Liver (tissue), 9 donors: Measurements from ENCODE around the gene STRA6. TPM values are rescaled to one million over a fixed set of nuclear protein-coding genes. Genes with fewer than 3 reads are reported as not detected.

Experiments used
- DNase-seq: peaks from one replicate; pipeline ENCODE4 v3.0.0-alpha.2; 2017; ENCODE audit warnings: low spot score
- H3K27ac ChIP-seq, 2 donors: one replicate each; pipeline ENCODE4 v1.7.0; 2013; ENCODE audit warnings: inconsistent platforms in 2 of 2, low read length in 2 of 2, control low read depth in 1 of 2, low read depth in 1 of 2, mild to moderate bottlenecking in 1 of 2
- H3K27me3 ChIP-seq, 4 donors: one replicate each; pipeline versions ENCODE4 v1.6.1 to v1.7.0; 2013; ENCODE audit warnings: low read length in 3 of 4, inconsistent platforms in 1 of 4, mild to moderate bottlenecking in 1 of 4, moderate library complexity in 1 of 4; ENCODE audit not compliant: control insufficient read depth in 4 of 4, insufficient read depth in 4 of 4
- H3K36me3 ChIP-seq, 4 donors: one replicate each; pipeline versions ENCODE4 v1.6.1 to v1.7.0; 2013; ENCODE audit warnings: low read length in 3 of 4, mild to moderate bottlenecking in 3 of 4, low read depth in 1 of 4, moderate library complexity in 1 of 4; ENCODE audit not compliant: control insufficient read depth in 4 of 4, insufficient read depth in 3 of 4
- H3K4me1 ChIP-seq, 4 donors: one replicate each; pipeline versions ENCODE4 v1.6.1 to v1.7.0; 2013; ENCODE audit warnings: low read length in 3 of 4, mild to moderate bottlenecking in 3 of 4, moderate library complexity in 1 of 4; ENCODE audit not compliant: control insufficient read depth in 4 of 4, insufficient read depth in 4 of 4
- H3K4me3 ChIP-seq, 3 donors: one replicate each; pipeline versions ENCODE4 v1.6.1 to v1.7.0; 2013; ENCODE audit warnings: low read length in 3 of 3, control low read depth in 1 of 3, low read depth in 1 of 3, mild to moderate bottlenecking in 1 of 3
- H3K9ac ChIP-seq, 2 donors: one replicate each; pipeline ENCODE4 v1.7.0; 2013; ENCODE audit warnings: low read length in 2 of 2, mild to moderate bottlenecking in 2 of 2, moderate library complexity in 2 of 2, control low read depth in 1 of 2, low read depth in 1 of 2
- H3K9me3 ChIP-seq, 4 donors: one replicate each; pipeline versions ENCODE4 v1.6.1 to v1.7.0; 2013; ENCODE audit warnings: low read length in 3 of 4; ENCODE audit not compliant: control insufficient read depth in 4 of 4
- FOXA2 ChIP-seq: IDR thresholded peaks from 2 replicates; pipeline ENCODE4 v1.6.1; 2016; ENCODE audit warnings: antibody characterized with exemption
- GABPA ChIP-seq, 2 donors: IDR thresholded peaks in 1 of 2; conservative IDR thresholded peaks in 1 of 2; 2 replicates each; pipeline ENCODE4 v1.6.1; 2016; ENCODE audit warnings: antibody characterized with exemption in 2 of 2, mild to moderate bottlenecking in 1 of 2, moderate library complexity in 1 of 2
- NR2F2 ChIP-seq: IDR thresholded peaks from 2 replicates; pipeline ENCODE4 v1.6.1; 2016; ENCODE audit warnings: antibody characterized with exemption
- RAD21 ChIP-seq, 2 donors: IDR thresholded peaks; 2 replicates each; pipeline ENCODE4 v1.6.1; 2016; ENCODE audit warnings: antibody characterized with exemption in 2 of 2, mild to moderate bottlenecking in 2 of 2
- TAF1 ChIP-seq: conservative IDR thresholded peaks from 2 replicates; pipeline ENCODE4 v1.6.1; 2016; ENCODE audit warnings: antibody characterized with exemption, mild to moderate bottlenecking
- WGBS: extraction: QIAGEN DNeasy Blood & Tissue Kit; methylation state at CpG from one replicate; pipeline ENCODE4 v1.1.7; 2013; 5-methylcytosine and 5-hydroxymethylcytosine counted together
- polyA plus RNA-seq, 2 donors: library from polyadenylated mRNA; stranded (reverse) in 1 of 2; unstranded in 1 of 2; fragments of 200-250 nt in 1 of 2; fragments of >200 nt in 1 of 2; fragmentation: Nextera tagmentation in 1 of 2; extraction: Ambion mirVana in 1 of 2; gene quantifications; one replicate each; pipeline versions ENCODE4 v1.2.1 to v1.2.3, GENCODE V29; 2013 to 2015
- total RNA-seq, 2 donors: library from RNA; depleted of rRNA; stranded (reverse); fragments of >200 nt; gene quantifications; one replicate each; pipeline ENCODE4 v1.2.3, GENCODE V29; 2014
- TF ChIP-seq, protein P1 (sequence below): IDR thresholded peaks from 2 replicates; pipeline ENCODE4 v1.6.1; 2016; ENCODE audit warnings: antibody characterized with exemption
- TF ChIP-seq, protein P2 (sequence below): fragments of 150-350 bp; IDR thresholded peaks from 2 replicates; pipeline ENCODE4 v1.5.1; 2017; ENCODE audit warnings: improper control_type of control experiment, low read depth, low read length; ENCODE audit not compliant: missing input control
- TF ChIP-seq, protein P3 (sequence below): IDR thresholded peaks from 2 replicates; pipeline ENCODE4 v1.6.1; 2016; ENCODE audit warnings: antibody characterized with exemption, mild to moderate bottlenecking
- TF ChIP-seq, protein P4 (sequence below): IDR thresholded peaks from 2 replicates; pipeline ENCODE4 v1.6.1; 2016; ENCODE audit warnings: antibody characterized with exemption
- donor health status: healthy.
- donor health status: healthy.
- donor health status: healthy.
- donor health status: healthy.
- donor health status: healthy.

STRA6 gene
- total and polyA plus RNA-seq, 4 donors: 3.1 TPM; not detected in 3

DNA sequence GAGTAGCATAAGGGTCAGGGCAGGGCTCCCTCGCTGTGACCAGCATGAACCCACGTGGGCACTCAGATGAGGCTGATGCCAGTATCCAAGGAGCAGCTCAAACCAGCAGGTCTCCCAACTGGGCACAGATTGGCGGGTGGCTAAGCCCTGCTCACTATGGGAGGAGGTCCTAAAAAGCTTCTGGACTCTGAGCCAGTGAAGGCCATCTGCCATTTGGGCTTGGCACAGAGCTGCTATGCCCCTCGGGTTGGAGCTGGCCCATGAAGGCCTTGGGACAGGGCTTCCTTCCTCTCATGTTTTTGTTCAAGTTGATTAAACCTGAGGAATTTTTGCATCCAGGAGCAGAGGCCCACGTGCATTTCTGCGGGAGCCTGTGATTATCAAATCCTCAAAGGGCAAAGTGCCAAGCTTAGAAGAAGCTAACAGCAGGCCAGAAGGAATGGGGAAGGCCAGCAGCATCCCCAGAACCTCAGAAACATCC, 4.3 kb upstream of the STRA6 start:
- no peak for DNase-seq
- 78% methylated on average over 6 of the region's 6 CpGs for WGBS
- no peaks in the 10 kb centered on the region for H3K4me1 ChIP-seq

DNA sequence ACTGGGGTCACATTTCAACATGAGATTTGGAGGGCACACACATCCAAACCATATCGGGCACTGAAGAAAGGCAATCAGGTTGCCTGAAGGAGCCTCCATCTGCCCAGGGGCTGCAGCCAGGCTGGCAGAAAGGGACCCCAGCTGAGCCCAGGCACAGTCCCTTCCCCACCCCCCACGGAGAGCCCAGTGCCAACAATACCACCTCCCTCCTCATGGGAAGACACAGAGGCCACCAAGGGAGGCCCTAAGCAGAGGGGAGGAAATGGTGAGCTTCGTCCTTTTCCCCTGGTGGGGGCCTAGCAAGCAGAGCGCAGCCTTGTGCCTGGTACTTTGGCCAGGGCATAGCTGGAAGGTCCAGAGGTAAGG, 3.0 kb upstream of the STRA6 start:
- Histone ChIP-seq H3K27ac (no peak overlapping the region), H3K4me3 (no peak overlapping the region), H3K4me1 (no peaks in the 10 kb centered on the region), H3K27me3 (peaks cover 0 to 6% (median 3%) of the 10 kb centered on the region in 4 donors), H3K9me3 (no peaks in the 10 kb centered on the region), H3K36me3 (no peaks in the 10 kb centered on the region), H3K9ac (no peak overlapping the region)
- no peak for TF ChIP-seq NR2F2
- TF ChIP-seq, protein P1, sequence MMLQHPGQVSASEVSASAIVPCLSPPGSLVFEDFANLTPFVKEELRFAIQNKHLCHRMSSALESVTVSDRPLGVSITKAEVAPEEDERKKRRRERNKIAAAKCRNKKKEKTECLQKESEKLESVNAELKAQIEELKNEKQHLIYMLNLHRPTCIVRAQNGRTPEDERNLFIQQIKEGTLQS: no peak
- no peak for TF ChIP-seq RAD21 (IDR thresholded peaks at IDR 0.05)
- TF ChIP-seq, protein P2, sequence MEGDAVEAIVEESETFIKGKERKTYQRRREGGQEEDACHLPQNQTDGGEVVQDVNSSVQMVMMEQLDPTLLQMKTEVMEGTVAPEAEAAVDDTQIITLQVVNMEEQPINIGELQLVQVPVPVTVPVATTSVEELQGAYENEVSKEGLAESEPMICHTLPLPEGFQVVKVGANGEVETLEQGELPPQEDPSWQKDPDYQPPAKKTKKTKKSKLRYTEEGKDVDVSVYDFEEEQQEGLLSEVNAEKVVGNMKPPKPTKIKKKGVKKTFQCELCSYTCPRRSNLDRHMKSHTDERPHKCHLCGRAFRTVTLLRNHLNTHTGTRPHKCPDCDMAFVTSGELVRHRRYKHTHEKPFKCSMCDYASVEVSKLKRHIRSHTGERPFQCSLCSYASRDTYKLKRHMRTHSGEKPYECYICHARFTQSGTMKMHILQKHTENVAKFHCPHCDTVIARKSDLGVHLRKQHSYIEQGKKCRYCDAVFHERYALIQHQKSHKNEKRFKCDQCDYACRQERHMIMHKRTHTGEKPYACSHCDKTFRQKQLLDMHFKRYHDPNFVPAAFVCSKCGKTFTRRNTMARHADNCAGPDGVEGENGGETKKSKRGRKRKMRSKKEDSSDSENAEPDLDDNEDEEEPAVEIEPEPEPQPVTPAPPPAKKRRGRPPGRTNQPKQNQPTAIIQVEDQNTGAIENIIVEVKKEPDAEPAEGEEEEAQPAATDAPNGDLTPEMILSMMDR: no peak
- no peak for DNase-seq
- 86% methylated on average over 4 of the region's 4 CpGs for WGBS

More for the DNA sequence above, 4.3 kb upstream of the STRA6 start:
- no peak overlapping the region for H3K4me3 ChIP-seq
- H3K9me3 ChIP-seq: no peaks in the 10 kb centered on the region
- no peak overlapping the region for H3K27ac ChIP-seq
- H3K9ac ChIP-seq: no peak overlapping the region
- TF ChIP-seq RAD21 (IDR thresholded peaks at IDR 0.05) (no peak), GABPA (IDR thresholded peaks at IDR 0.05 in 1 of 2, conservative IDR thresholded peaks at IDR 0.05 in 1 of 2) (no peak), FOXA2 (no peak), NR2F2 (no peak), TAF1 (no peak)
- TF ChIP-seq, protein P1: no peak
- TF ChIP-seq, protein P3, sequence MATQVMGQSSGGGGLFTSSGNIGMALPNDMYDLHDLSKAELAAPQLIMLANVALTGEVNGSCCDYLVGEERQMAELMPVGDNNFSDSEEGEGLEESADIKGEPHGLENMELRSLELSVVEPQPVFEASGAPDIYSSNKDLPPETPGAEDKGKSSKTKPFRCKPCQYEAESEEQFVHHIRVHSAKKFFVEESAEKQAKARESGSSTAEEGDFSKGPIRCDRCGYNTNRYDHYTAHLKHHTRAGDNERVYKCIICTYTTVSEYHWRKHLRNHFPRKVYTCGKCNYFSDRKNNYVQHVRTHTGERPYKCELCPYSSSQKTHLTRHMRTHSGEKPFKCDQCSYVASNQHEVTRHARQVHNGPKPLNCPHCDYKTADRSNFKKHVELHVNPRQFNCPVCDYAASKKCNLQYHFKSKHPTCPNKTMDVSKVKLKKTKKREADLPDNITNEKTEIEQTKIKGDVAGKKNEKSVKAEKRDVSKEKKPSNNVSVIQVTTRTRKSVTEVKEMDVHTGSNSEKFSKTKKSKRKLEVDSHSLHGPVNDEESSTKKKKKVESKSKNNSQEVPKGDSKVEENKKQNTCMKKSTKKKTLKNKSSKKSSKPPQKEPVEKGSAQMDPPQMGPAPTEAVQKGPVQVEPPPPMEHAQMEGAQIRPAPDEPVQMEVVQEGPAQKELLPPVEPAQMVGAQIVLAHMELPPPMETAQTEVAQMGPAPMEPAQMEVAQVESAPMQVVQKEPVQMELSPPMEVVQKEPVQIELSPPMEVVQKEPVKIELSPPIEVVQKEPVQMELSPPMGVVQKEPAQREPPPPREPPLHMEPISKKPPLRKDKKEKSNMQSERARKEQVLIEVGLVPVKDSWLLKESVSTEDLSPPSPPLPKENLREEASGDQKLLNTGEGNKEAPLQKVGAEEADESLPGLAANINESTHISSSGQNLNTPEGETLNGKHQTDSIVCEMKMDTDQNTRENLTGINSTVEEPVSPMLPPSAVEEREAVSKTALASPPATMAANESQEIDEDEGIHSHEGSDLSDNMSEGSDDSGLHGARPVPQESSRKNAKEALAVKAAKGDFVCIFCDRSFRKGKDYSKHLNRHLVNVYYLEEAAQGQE: no peak
- TF ChIP-seq, protein P4, sequence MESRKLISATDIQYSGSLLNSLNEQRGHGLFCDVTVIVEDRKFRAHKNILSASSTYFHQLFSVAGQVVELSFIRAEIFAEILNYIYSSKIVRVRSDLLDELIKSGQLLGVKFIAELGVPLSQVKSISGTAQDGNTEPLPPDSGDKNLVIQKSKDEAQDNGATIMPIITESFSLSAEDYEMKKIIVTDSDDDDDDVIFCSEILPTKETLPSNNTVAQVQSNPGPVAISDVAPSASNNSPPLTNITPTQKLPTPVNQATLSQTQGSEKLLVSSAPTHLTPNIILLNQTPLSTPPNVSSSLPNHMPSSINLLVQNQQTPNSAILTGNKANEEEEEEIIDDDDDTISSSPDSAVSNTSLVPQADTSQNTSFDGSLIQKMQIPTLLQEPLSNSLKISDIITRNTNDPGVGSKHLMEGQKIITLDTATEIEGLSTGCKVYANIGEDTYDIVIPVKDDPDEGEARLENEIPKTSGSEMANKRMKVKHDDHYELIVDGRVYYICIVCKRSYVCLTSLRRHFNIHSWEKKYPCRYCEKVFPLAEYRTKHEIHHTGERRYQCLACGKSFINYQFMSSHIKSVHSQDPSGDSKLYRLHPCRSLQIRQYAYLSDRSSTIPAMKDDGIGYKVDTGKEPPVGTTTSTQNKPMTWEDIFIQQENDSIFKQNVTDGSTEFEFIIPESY: no peak
- H3K27me3 ChIP-seq: peaks cover 0 to 6% (median under 1%) of the 10 kb centered on the region in 4 donors
- no peaks in the 10 kb centered on the region for H3K36me3 ChIP-seq
